Measurements from ENCODE around the gene GRIP2. TPM values are rescaled to one million over a fixed set of nuclear protein-coding genes. Genes with fewer than 3 reads are reported as not detected.
A peak's percentile ranks its signal among the peaks of the same experiment; 100 is the strongest.

The GRIP2 gene
- total RNA-seq, 1 experiment from 2014 or later: not detected

DNA sequence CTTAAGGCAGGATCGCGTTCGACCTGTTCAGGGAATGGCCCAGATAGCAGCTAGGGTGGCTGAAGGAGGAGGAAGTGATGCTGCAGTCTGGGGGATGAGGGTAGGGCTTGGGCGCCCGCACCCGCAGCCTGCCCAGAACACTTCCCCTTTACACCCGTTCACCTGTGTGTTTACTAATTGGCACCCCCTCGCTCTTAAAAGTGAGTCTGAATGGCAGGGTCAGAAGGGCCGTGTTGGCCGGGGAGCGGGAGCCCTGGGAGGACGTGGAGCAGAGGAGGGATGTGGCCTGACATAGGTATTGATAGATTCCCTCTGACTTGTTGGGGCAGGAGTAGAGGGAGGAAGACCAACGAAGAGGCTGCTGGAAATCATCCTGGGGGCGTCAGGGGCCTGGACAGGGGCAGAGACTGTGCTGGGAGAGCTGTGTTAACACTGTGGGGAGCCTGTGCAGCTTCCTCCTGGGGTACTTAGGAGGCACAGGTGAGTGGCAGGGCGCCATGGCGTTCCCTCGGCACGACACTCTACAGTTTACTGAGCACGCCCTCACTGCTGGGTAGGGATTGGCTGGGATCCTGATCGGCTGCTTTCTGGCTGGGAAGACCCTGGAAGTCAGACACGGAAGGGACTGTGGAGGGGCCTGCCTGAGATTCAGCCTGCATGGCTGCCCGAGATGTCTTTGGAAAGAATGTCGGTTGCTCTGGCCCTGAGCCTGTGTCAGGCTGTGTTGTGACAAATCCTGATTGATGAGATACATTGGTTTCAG is 86.1 kb downstream of the GRIP2 start:
- DNase-seq (ENCODE audit: low spot score): no peak

DNA sequence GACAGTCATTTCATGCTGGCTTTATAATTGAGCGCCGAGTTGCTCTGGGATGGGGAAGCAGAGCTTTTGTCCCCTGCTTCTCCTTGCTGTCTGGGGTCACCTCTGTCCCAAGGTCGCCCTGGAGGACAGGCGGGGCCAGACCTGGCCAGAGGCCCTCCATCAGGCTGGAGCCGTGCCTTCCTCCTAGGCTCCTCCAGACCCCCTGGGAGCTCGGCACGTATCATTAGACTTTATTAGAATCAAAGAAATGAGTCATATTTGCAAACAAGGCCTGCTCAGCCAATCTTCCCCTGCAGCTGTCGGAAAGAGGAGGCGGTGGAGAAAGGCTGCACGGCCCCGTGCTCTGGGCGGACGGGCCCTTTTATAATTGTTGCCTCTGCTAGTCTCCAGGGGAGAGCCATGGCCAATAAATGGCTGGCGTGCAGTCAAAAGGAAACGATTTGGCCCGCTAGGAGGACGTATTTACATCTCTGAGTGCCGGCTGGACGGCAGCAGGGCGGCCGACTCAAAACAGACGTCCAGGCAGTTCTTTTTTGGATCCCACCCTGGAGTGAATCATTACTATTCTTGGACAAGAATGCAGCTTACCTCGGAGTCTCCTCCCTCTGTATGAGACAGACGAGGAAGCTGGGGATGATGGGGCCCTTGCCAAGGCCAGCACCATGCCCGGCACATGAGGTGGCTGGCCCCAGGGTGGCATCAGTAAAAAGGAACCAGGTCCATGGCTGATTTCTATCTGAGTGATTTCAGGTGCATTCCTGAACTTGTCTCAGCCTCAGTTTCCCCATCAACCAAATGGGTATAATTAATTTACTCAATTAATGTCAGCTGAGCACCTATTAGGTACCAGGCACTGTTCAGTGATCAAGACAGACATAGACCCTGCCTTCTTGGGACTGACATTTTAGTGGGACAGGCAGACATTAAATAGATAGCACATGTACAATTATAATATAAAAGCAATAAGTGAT is 87.1 kb downstream of the GRIP2 start:
- DNase-seq (ENCODE audit: low spot score): peak; percentile 85

DNA sequence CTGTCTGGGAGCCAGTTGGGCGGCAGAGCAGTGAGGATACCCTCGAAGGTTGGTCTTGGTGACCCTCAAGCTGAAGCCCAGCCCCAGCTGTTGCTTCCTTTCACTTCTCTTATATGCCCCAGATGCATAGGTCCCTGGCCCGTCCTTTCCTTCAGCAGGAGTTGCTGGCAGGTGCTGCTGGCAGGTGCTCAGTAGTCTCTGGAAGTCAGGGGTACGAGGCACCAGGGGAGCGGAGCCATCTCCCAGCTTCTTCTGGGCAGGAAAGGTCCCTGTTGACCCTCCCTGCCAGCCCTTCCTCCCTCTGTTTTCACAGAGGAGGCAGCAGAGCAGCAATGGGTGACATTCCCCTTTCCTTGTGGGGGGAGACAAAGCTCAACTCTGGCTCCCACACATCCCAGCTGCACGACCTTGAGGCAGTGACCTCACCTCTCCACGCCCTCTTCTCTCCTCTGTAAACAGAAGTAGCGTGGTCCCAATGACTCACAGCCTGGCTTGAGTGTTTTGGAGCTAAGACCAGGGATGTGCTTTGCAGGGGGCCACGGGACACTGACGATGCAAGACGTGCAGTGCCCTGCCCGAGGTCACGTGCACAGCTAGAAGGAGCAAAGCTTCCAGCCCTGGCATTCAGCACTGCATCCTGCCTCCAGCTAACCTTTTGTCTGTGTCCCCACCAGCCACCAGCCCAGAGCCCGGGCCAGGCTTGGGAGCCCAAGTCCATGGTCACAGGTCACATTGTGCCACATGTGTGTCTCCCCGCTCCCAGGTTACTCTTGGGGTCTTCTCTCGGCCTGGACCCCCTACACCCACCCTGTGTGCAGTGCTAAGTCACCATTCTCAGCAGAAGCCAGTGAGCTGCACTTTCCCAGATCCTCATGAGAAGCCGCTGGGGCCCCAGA is 88.0 kb downstream of the GRIP2 start:
- no peak for DNase-seq (ENCODE audit: low spot score)

DNA sequence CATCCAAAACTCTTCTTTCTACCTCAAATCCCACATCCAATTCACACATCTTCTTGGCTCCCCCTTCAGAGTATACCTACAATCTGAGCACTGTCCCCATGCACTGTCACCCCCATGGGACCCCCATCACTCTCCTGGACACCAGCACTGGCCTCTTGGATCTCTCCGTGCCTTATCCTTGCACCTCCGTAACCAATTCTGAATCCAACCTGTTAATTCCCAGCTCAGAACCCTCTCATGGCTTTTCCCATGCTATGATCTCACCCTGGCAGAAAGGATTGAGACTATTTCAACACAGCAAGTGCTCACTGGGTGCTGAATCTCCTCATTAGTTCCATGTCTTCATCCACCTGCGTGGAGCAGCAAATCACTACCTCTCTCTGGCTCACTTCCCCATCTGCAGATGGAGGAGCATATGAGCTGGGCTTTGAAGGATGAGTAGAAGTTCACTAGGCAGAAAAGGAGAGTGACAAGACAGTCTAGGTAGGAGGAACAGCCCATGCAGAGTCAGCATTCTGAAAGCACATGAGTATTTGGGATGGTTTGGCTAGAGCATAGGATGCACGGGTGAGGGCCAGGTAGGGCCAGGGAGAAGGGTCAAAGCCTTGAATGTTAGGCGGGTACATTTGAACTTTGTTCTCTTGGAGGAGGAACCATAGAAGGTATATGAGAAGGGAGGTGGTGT is 89.1 kb downstream of the GRIP2 start:
- no peak for DNase-seq (ENCODE audit: low spot score)

DNA sequence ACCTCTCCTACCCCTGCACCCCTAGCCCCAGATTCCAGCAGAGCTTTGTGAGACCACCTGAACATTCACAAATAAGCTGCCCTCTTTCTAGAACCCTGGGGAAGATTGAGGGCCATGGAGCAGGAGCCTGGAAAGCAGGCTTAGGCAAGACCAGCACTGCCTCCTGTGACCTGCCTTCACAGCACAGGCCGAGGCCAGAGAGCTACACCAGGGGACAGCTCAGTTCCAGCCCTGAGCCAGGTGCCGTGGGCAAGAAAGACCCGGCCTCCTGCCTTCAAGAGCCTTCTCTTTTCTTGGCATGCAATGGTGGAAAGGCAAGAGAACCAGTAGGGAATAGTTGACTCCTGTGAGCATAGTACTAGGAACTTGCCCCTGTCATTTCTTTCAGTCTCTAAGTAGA is 89.6 kb downstream of the GRIP2 start:
- DNase-seq (ENCODE audit: low spot score): no peak

DNA sequence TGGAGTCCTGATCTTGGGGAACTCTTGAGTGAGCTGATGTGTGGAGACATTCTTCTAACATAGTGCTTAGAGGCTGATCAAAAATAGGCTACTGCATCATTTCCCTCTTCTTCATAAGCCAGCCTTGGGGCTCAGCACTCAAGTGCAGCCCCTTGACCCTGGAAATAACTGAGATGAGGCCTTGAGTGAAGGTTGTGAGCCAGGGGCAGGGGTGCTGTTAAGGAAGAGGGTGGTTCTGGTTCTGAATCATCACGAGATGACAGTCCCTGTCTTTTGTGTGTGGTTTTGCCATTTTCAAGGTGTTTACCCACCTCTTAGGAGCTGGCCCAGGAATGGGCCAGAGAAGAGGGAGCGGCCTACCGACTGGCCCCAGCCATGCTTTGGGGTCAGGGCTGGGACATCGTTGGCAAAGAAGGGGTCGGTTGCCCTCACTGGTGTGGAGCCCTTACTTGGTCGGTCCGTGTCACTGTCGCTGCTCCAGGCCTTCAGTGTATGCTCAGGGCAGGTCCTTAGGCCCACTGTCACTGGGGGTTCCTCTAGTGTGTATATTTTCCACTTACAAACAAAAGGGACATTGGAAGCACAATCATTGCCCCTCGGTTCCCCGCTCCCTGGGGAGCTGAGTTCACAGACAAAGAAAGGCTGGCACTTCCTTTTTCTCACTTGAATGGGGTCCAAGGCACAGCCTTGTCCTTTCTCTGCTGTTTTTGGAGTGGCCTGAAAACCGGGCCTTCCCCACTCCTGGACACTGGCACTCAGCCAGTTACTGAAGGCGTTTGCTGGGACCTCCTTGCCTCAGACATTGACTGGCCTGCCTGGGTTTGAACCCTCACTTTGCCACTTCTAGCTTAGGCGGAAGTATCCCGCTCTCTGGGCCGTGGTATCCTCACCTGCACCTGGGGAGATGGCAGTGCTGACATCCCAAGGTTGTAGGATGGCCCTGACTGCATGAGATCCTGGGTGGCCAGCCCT is 91.1 kb downstream of the GRIP2 start:
- DNase-seq (ENCODE audit: low spot score): no peak

DNA sequence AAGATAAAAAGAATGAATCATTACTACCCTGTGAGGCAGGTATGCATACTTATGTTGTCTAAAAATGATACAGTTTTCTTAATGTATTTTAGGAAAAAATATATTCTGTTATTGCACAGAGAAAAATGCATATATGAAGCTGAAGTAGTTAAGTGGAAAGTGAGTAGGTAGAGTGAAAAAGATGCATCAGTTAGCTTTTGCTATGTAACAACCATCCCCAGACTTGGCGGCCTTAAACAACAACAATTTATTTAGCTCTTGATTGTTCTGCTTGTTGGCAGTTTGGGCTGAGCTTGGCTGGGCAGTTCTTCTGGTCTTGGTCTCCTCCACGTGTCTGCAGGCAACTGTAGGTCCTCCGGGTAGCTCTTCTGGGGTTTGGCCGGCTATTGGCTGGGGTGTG is 92.1 kb downstream of the GRIP2 start:
- DNase-seq (ENCODE audit: low spot score): no peak

DNA sequence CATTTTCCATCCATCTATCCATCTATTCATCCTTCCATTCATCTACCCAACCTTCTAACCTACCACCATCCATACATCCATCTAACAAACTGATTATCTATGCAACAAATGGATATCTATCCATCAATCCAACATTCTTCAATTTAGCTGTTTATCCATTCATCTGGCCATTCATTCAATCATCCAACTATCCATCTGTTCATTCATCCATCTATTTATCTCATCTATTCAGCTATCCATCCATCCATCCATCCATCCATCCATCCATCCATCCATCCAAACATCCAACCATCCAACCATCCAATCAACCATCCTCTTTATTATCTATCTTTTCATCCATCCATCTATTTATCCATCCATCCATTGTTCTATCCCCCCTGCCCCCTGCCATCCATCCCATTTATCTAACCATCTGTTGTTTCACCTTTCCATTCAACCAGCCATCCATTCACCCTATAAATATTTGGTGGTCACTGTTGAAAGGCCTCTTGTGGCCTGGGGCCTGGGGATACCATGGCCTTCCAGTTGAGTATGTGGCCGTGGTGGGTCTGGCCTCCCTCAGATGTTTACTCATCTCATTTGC is 93.1 kb downstream of the GRIP2 start:
- DNase-seq (ENCODE audit: low spot score): no peak

DNA sequence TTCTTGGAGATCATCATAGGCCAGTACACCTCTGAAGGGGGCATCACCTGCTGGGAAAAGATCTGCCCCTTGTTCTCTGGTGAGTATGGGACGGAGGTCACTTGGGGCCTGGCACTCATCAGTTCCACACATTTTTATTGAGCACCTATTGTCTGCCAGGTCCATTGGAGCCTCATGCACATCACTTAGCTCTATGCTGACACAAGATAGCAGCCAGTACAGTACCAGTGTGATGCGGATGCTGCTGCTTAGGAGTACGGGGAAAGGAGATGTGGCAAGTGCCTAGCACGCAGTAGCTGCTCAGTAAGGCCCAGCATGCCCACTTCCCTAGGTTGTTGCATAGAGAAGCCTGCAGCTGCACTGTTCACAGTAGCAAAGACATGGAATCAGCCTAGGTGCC is 94.4 kb downstream of the GRIP2 start:
- no peak for DNase-seq (ENCODE audit: low spot score)

DNA sequence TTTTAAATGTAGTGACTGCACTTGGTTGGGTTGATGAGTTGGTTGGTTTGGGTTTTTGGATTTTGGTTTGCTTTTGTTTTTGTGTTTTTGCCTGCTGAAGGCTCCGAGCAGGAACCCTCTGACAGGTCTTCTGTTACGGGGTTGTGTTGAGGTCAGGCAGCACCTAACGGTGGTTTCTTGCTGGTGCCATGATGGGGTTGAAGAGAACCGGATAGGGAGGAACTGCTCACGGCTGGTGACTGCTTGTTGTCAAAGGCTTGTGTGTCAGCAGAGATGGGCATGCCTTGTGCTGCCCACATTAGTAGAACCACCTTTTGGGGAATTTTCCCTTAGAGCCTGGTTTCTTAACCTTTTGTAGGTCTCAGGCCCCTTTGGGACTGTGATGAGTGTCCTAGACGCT is 95.8 kb downstream of the GRIP2 start:
- DNase-seq (ENCODE audit: low spot score): no peak

DNA sequence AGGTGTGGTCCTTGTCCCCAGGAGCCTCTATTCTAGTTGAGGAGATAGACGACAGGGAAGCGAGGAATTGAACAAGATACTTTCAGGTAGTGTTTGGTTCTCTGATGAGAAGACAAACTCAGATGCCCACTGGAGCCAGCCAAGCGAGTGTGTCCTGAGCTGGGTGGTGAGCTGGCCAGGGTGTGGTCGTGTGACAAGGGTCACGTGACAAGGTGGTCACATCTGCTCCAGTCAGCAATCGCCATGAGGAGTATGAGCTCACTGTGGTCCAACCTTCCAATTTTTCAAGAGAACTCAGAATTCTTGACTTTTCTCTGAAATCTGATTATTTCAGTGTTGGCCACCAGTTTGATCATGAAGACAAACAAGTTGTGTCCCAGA is 98.2 kb downstream of the GRIP2 start:
- DNase-seq (ENCODE audit: low spot score): no peak

DNA sequence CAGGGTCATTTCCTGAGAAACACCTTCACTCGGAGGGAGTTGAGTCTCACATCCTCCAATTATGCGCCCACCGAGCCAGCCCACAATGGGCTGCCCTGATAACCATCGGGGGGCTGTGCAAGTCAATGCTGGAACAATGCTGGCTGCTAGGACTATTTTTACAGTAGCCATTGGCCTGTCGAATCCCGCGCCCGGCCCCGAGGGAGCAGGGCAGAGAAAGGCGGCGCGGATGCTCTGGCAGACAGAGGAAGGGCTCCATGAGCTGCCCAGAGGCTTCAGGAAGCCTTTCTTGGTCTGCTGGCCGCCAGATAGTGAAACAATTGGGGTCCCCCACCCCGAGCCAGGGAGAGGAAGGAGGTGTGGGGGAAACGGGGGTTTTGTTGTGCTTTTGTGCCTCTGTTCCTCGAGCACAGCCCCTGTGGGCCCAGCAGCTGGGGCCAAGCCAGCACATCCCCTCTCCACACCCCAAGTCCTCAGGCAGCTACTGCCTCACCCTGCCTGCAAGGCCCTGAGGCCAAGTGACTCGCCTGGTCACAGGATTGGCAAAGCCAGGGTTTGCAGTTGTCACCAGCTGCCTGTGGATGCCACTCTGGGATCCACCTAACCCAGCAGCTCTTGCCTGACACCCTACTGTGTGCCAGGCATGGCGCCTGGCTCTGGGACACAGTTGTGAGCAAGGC is 98.8 kb downstream of the GRIP2 start:
- no peak for DNase-seq (ENCODE audit: low spot score)

DNA sequence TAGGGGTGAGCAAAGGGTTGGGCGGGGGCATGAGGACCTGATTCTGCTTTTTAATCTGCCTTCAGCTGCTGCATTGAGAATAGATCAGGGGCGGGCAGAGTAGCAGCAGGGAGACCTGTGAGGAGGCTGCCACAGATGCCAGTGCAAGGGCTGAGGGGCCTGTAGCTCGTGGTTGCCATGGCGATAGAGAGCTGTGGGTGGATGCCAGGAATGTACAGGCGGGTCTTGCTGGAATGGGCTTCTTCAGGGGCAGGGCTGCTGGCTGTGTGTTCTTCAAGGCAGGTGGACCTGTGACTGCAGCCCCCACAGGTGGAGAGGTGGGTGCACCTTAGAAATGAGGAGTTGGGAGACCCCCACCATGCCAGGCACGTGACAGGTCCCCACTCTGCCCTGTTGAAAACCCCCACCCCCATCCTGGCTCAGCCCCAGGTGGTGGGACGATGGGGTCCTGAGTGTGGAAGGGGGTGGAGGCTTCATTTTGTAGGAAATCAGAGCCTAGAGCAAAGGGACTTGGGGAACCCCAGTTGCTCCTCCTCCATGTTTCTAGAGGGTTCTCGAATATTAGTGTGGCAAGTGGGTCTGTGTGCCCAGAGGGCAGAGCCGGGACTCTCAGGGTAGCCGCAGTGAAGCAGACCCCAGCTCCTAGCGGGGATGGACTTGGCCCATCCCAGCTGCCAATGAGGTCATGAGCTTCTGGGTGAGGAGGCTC is 99.5 kb downstream of the GRIP2 start:
- DNase-seq (ENCODE audit: low spot score): peak; percentile 44

DNA sequence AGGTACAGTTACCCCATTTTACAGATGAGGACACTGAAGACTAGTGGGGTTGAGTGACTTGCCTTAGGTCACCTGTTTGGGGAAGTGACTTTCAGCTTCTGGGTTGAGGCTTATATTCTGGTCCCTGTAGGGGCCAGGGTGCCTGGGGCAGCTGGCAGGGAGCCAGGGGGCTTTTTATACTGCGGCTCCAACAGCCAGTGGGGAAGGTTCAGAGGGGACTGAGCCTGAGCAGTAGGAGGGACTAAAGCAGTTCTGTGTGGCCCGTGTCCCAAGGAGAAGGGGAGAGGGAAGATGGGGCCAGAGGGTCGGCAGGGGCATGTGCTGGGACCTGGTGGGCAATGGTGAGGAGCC is 100.0 kb downstream of the GRIP2 start:
- DNase-seq (ENCODE audit: low spot score): no peak

DNA sequence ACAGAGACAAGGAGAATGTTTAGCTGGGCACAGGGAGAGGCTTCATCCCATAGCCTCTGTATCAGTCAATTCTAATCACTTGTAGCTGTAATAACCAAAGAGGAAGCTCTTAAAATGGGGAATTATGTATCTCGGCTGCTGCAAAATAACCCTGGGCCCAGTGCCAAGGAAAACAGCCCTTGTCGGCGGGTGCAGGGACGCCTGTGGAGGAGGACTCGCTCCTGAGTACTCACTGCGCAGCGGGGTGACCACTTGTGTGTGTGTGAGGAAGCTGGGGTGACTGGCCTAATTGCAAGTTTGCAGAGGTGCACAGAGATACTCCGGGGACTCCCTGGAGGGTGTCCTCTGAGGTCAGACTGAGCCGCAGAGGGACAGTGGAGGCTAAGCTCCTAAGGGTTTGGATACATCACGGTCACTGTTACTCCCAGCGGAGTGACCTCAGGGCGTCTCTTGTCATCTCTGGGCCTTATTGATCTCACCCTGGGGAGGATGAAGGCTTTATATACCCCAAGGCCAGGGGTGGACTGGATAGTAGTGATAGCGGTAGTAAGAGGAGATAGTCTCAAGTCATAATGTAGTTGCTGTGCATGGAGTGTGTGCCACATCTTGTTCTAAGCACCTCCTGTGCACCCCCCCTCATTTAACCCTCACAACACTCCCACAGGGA is 100.5 kb downstream of the GRIP2 start:
- peak; percentile 52 for DNase-seq (ENCODE audit: low spot score)
